Measurements from ENCODE around the gene CAST. TPM values are rescaled to one million over a fixed set of nuclear protein-coding genes. Genes with fewer than 3 reads are reported as not detected.

CAST gene
- total RNA-seq, 2 experiments from 2014 or later, result 40.5 to 90.1 TPM

GRCh38 chr5:96703384-96703920 lies 41.3 kb downstream of the CAST start:
- no peaks in the 10 kb centered on the region for H4K20me1 ChIP-seq (ENCODE audit: insufficient read depth, low read length)
- no peaks in the 10 kb centered on the region for H3K9me3 ChIP-seq (ENCODE audit: low read length)
- no peak for DNase-seq (ENCODE audit: low spot score)
- H3K9me2 ChIP-seq (ENCODE audit: insufficient read depth, low read length), result no peaks in the 10 kb centered on the region
- TF ChIP-seq CTCF (conservative IDR thresholded peaks at IDR 0.05; ENCODE audit: low read length), result no peak
- no peak for TF ChIP-seq EZH2phosphoT487 (IDR thresholded peaks at IDR 0.05; ENCODE audit: borderline replicate concordance, low read depth, low read length)
- no peak overlapping the region for H2AFZ ChIP-seq (ENCODE audit: low read length)
- H3K4me2 ChIP-seq (ENCODE audit: low read length), result no peak overlapping the region
- no peaks in the 10 kb centered on the region for H3K79me2 ChIP-seq (ENCODE audit: insufficient read depth, low read depth, low read length)
- intact Hi-C loops (cut with micrococcal nuclease; ENCODE audit: unreplicated experiment), result no loop called here
- ChIA-PET CTCF (ENCODE audit: unreplicated experiment) (interaction anchor here (1.1 kb wide), 1 partner anchor 11 kb away, joined by 3 read pairs; no protein-coding TSS in a partner anchor), POLR2A (no interaction called here)
- BruUV-seq (replicated peaks), result no TSS peak
- H3K4me3 ChIP-seq (ENCODE audit: low read depth, low read length, poor library complexity, severe bottlenecking), result no peak overlapping the region
- peaks cover 14% of the 10 kb centered on the region for H3K4me1 ChIP-seq (ENCODE audit: insufficient read depth, low read length, poor library complexity, severe bottlenecking)
- no peaks in the 10 kb centered on the region for H3K36me3 ChIP-seq (ENCODE audit: insufficient read depth, low read length)
- H3K27ac ChIP-seq (ENCODE audit: low read depth, low read length, poor library complexity, severe bottlenecking), result no peak overlapping the region

- H3K4me3 ChIP-seq (ENCODE audit: low read depth, low read length, poor library complexity, severe bottlenecking), result no peak overlapping the region
Measured at GRCh38 chr5:96703995-96704394, 41.8 kb downstream of the CAST start.

More at GRCh38 chr5:96703995-96704394, 41.8 kb downstream of the CAST start:
- Histone ChIP-seq H4K20me1 (ENCODE audit: insufficient read depth, low read length) (no peaks in the 10 kb centered on the region), H3K36me3 (ENCODE audit: insufficient read depth, low read length) (no peaks in the 10 kb centered on the region), H3K4me2 (ENCODE audit: low read length) (no peak overlapping the region), H3K79me2 (ENCODE audit: insufficient read depth, low read depth, low read length) (no peaks in the 10 kb centered on the region), H3K27ac (ENCODE audit: low read depth, low read length, poor library complexity, severe bottlenecking) (no peak overlapping the region), H3K4me1 (ENCODE audit: insufficient read depth, low read length, poor library complexity, severe bottlenecking) (peaks cover 14% of the 10 kb centered on the region), H3K9me3 (ENCODE audit: low read length) (no peaks in the 10 kb centered on the region), H2AFZ (ENCODE audit: low read length) (no peak overlapping the region), H3K9me2 (ENCODE audit: insufficient read depth, low read length) (no peaks in the 10 kb centered on the region)
- TF ChIP-seq CTCF (conservative IDR thresholded peaks at IDR 0.05; ENCODE audit: low read length) (no peak), EZH2phosphoT487 (IDR thresholded peaks at IDR 0.05; ENCODE audit: borderline replicate concordance, low read depth, low read length) (no peak)
- intact Hi-C loops (cut with micrococcal nuclease; ENCODE audit: unreplicated experiment), result no loop called here
- DNase-seq (ENCODE audit: low spot score), result no peak
- BruUV-seq (replicated peaks), result no TSS peak
- ChIA-PET POLR2A (no interaction called here), CTCF (ENCODE audit: unreplicated experiment) (no interaction called here)

Measured in OCI-LY7 (cell line).